Fibroblast of gingiva (primary cell): ENCODE data around the gene SP140.
"Not testable (repeated sequence)": the region's sequence is repeated elsewhere in the genome, so short reads cannot be mapped to it uniquely, and the experiment has no call there.

ENCODE experiments used
- DNase-seq: peaks from one replicate; pipeline ENCODE4 v3.0.0-alpha.2; 2011; ENCODE audit warnings: low read depth

Gene SP140

GRCh38 chr2:230326453-230327417 lies 101.2 kb downstream of the SP140 start, which contains the start of gene SP140L:
SP140L (plus strand) TSS chr2:230327193; CDS start chr2:230327270, 77 bp downstream.
- DNase-seq: peak; percentile 76

- no peak for DNase-seq
Measured at GRCh38 chr2:230327418-230328154, 102.0 kb downstream of the SP140 start.

DNA sequence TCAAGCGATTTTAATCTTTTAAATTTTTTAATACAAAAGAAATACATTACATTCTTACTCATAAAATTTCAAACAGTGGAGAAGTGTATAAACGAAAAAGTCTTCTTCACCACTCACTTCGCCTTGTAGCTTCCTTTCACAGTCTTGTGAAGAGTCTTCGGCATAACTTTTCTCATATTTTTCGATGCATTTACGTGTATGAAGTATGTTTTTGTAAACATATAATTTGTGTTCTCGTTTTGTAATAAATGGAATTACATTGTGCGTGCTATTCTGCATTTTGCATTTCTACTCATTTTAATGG lies 102.6 kb downstream of the SP140 start:
- DNase-seq: no peak

- no peak for DNase-seq
Measured at GRCh38 chr2:230329946-230330605, 104.5 kb downstream of the SP140 start.

GRCh38 chr2:230330725-230331124 lies 105.2 kb downstream of the SP140 start:
- DNase-seq: peak; percentile 87

GRCh38 chr2:230335461-230335863 lies 109.9 kb downstream of the SP140 start:
- DNase-seq: peak; percentile 14

DNA sequence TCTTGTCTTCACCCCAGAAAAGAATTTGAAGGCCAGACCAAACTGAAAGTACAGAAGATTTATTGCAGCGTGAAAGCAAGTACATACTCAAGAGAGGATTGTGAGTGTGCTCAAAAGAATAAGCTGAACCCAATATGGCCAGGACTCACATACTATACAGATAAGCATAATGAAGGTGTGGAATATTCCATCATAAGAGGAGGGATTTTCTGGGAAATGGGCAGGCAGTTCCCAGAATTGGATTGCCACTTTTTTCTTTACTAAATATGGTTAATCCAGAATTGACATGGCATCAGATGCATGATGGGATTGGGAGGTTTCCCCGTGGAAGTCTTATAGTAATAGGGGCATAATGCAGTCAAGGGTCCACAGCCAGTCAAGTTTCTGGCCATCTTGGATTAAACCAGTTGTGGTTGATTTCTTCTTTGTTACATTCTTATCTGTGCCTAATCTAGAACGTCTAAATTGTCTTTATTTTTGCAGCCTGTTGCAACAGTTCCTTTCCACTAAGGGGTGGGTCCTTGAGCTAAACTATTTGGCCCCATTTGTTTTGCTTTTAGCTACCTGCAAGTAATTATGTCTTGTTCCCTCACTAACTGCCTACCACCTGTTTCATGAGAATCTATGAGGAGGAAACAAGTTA lies 110.4 kb downstream of the SP140 start:
- DNase-seq: no peak

DNA sequence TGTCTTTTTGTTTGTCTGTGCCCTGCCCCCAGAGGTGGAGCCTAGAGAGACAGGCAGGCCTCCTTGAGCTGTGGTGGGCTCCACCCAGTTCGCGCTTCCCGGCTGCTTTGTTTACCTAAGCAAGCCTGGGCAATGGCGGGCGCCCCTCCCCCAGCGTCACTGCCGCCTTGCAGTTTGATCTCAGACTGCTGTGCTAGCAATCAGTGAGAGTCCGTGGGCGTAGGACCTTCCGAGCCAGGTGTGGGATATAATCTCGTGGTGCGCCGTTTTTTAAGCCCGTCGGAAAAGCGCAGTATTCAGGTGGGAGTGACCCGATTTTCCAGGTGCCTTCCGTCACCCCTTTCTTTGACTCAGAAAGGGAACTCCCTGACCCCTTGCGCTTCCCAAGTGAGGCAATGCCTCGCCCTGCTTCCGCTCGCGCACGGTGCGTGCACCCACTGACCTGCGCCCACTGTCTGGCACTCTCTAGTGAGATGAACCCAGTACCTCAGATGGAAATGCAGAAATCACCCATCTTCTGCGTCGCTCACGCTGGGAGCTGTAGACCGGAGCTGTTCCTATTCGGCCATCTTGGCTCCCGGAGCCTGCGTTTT lies 116.5 kb downstream of the SP140 start:
- DNase-seq: not testable (repeated sequence)

DNA sequence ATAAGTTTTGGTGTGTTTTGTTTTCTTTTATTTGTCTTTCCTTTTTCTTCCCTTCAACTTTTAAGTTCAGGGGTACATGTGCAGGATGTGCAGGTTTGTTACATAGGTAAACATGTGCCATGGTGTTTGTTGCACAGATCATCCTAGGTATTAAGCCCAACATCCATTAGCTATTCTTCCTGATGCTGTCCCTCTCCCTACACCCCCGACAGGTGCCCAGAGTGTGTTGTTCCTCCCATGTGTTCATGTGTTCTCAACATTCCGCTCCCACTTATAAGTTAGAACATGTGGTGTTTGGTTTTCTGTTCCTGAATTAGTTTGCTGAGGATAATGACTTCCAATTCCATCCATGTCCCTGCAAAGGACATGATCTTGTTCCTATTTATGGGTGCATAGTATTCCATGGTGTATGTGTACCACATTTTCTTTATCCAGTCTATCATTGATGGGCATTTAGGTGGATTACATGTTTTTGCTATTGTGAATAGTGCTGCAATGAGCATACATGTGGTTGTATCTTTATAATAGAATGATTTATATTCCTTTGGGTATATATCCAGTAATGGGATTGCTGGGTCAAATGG lies 117.6 kb downstream of the SP140 start:
- not testable (repeated sequence) for DNase-seq

- DNase-seq: no peak
Measured at GRCh38 chr2:230343747-230344146, 118.2 kb downstream of the SP140 start.

- no peak for DNase-seq
Measured at GRCh38 chr2:230346465-230346864, 120.9 kb downstream of the SP140 start.

- no peak for DNase-seq
Measured at GRCh38 chr2:230346921-230347533, 121.5 kb downstream of the SP140 start.

- DNase-seq: no peak
Measured at GRCh38 chr2:230347659-230348305, 122.2 kb downstream of the SP140 start.

- DNase-seq: no peak
Measured at GRCh38 chr2:230348787-230349186, 123.3 kb downstream of the SP140 start.

DNA sequence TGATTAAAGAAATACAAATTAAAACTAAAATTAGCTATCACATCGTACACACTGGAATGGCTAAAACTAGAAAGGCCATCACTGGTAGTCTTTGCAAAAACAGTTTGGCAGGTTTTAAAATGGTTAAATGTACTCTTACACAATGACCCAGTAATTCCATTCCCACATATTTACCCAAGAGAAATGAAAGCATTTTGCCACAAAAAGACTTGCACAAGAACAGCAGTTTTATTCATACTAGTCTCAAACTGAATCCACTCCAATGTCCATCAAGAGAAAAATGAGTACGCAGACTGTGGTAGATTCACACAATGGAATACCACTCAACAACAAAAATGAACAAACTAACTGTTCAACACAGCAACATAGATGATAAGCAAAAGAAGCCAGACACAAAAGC lies 130.5 kb downstream of the SP140 start:
- DNase-seq: peak; percentile 77

GRCh38 chr2:230358305-230358704 lies 132.8 kb downstream of the SP140 start:
- DNase-seq: no peak

DNA sequence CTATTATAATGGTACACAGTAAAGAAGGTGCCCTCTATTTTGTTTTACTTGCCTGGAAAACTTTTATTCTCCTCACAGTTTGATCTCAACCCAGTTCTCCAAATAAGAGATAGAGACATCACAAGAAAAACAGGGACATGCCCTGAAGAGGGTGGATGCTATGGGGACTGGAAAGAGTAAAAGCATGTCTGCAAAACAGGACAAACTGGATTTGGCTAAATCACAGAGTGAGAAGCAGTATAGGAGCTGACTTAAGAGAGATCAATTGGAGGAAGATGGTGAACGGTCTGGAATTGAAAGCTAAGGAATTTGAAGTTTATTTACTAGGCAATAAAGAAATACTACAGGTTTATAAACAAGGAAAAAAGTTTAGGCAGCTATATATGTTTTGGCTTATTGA lies 134.5 kb downstream of the SP140 start:
- DNase-seq: no peak

DNA sequence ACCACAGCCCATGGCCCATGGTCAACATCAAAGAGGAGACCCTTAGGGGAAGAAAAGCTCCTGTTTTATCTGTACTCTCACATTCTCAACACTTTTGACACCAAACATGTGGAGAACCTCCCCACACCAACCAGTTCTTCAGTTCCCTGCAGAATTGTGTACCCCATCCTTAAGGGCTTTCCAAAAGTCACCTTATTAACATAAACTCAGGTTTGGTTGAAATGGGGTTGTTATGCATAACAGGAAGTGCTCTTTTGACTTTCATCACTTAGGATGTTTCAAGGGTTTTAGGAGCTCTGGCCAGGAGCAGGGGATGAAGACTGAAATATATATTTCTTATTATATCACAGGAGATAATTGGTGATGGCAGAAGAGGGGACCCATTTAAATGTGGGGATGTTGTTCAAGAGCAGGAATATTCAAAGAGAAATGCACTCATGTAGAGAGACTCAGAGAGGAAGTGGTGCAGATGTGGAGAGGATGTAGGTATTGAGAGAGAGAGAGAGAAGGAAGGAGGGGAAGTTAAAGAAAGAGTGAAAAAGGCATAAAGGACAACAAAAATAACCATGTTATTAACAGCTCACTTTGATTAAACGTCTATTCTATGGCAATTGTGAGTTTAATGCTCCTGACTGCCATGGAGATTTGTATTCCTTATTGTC lies 136.6 kb downstream of the SP140 start:
- DNase-seq: no peak
